Stomach (tissue), 9 donors: ENCODE results near the gene AJM1. TPM values are rescaled to one million over a fixed set of nuclear protein-coding genes. Genes with fewer than 3 reads are reported as not detected.
A peak's percentile ranks its signal among the peaks of the same experiment; 100 is the strongest.

Experiments
- DNase-seq, 2 donors: peaks; one replicate each; pipeline versions ENCODE4 v3.0.0 to v3.0.0-alpha.2; 2013 to 2019
- H3K27ac ChIP-seq, 5 donors: fragments of 200-600 bp in 4 of 5; sonication (generic) in 4 of 5; one replicate each; pipeline ENCODE4 v1.5.1; 2013 to 2019; ENCODE audit warnings: mild to moderate bottlenecking in 1 of 5, moderate library complexity in 1 of 5
- H3K27me3 ChIP-seq, 3 donors: fragments of 200-600 bp; sonication (generic); one replicate each; pipeline ENCODE4 v1.5.1; 2017 to 2019; ENCODE audit warnings: mixed run types in 1 of 3
- H3K36me3 ChIP-seq, 4 donors: fragments of 200-600 bp; sonication (generic); 1 replicate in 3 of 4; 2 replicates in 1 of 4; pipeline ENCODE4 v1.5.1; 2016 to 2019
- H3K4me1 ChIP-seq, 4 donors: fragments of 200-600 bp; sonication (generic); one replicate each; pipeline ENCODE4 v1.5.1; 2016 to 2019
- H3K4me3 ChIP-seq, 4 donors: fragments of 200-600 bp; sonication (generic) in 3 of 4; one replicate each; pipeline ENCODE4 v1.5.1; 2016 to 2019; ENCODE audit warnings: mild to moderate bottlenecking in 1 of 4
- H3K9me3 ChIP-seq, 4 donors: fragments of 200-600 bp; sonication (generic); one replicate each; pipeline ENCODE4 v1.5.1; 2016 to 2019
- CTCF ChIP-seq, 7 experiments: fragments of 450-650 bp in 4 of 7; fragments of 200-600 bp in 3 of 7; sonication (generic) in 3 of 7; IDR thresholded peaks; one replicate each; pipeline ENCODE4 v1.5.1; 2016 to 2019; ENCODE audit warnings: antibody characterized with exemption in 7 of 7, control low read depth in 2 of 7, mild to moderate bottlenecking in 1 of 7
- EP300 ChIP-seq: sonication (generic); formaldehyde crosslinking; IDR thresholded peaks from one replicate; pipeline ENCODE4 v1.6.1; 2017; ENCODE audit warnings: antibody characterized with exemption
- POLR2A ChIP-seq, 4 donors: fragments of 450-650 bp; IDR thresholded peaks; one replicate each; pipeline ENCODE4 v1.6.1; 2016; ENCODE audit warnings: antibody characterized with exemption in 4 of 4, control low read depth in 2 of 4, mild to moderate bottlenecking in 1 of 4, moderate library complexity in 1 of 4
- POLR2AphosphoS5 ChIP-seq, 3 donors: sonication (generic); formaldehyde crosslinking; IDR thresholded peaks; one replicate each; pipeline ENCODE4 v1.6.1; 2016; ENCODE audit warnings: antibody characterized with exemption in 3 of 3
- WGBS, 5 donors: extraction: QIAGEN DNeasy Blood & Tissue Kit in 3 of 5; methylation state at CpG; one replicate each; pipeline versions ENCODE4 v1.1.5 to v1.1.7; 2013 to 2018; 5-methylcytosine and 5-hydroxymethylcytosine counted together
- intact Hi-C: fragments of 100-400 bp; cut with DNase I; formaldehyde crosslinking; loops from one replicate; pipeline ENCODE4 v1.15.1; 2023; ENCODE audit warnings: low total_unique reads
- polyA plus RNA-seq, 3 donors: library from polyadenylated mRNA; stranded (reverse); fragments of 200-250 nt; gene quantifications; one replicate each; pipeline ENCODE4 v1.2.3, GENCODE V29; 2013
- total RNA-seq, 5 donors: library from RNA; depleted of rRNA; stranded (reverse); fragments of >200 nt; gene quantifications; one replicate each; pipeline versions ENCODE4 v1.1.0 to v1.2.3, GENCODE V29; 2014 to 2016
- donor health status: healthy with polysubstance abuse.
- donor health status: Bipolar disorder and iron deficiency.
- donor health status: healthy.

AJM1 gene
- total and polyA plus RNA-seq, 8 donors: 0.46 to 37.4 (median 2.6) TPM

- Histone ChIP-seq H3K27ac (peak overlapping the region; percentile 85 to 99 (median 92)), H3K36me3 (peaks cover 8 to 12% (median 10%) of the 10 kb centered on the region in 4 donors), H3K9me3 (no peaks in the 10 kb centered on the region), H3K4me3 (peak overlapping the region; percentile 55 to 85 (median 61)), H3K27me3 (peaks cover 12 to 56% (median 41%) of the 10 kb centered on the region in 3 donors), H3K4me1 (peaks cover 49 to 83% (median 82%) of the 10 kb centered on the region in 4 donors)
- WGBS, 5 donors: 0 to 2% (median 1%) methylated on average over 38 to 48 of the region's 48 CpGs
- peak; percentile 13 to 93 (median 92) for TF ChIP-seq POLR2AphosphoS5 (IDR thresholded peaks at IDR 0.05)
- no peak for TF ChIP-seq EP300
- DNase-seq: peak; percentile 91 to 93
- intact Hi-C loops: no loop called here
These were observed 5.6 kb downstream of the AJM1 start for GRCh38 chr9:136847826-136848392.

GRCh38 chr9:136848393-136849037 is 6.2 kb downstream of the AJM1 start:
- peaks cover 8 to 12% (median 10%) of the 10 kb centered on the region in 4 donors for H3K36me3 ChIP-seq
- no peak for TF ChIP-seq EP300
- no peak for TF ChIP-seq CTCF (IDR thresholded peaks at IDR 0.05)
- TF ChIP-seq POLR2AphosphoS5 (IDR thresholded peaks at IDR 0.05): no peak
- no peak for TF ChIP-seq POLR2A (IDR thresholded peaks at IDR 0.05)
- peaks cover 12 to 50% (median 37%) of the 10 kb centered on the region in 3 donors for H3K27me3 ChIP-seq
- H3K4me3 ChIP-seq: peak overlapping the region; percentile 55 to 85 (median 61)
- 0 to 10% (median 0%) methylated on average over 29 to 49 of the region's 53 CpGs for WGBS, 5 donors
- intact Hi-C loops: no loop called here
- H3K4me1 ChIP-seq: peaks cover 43 to 77% (median 76%) of the 10 kb centered on the region in 4 donors
- H3K9me3 ChIP-seq: no peaks in the 10 kb centered on the region
- peak overlapping the region; percentile 85 to 99 (median 92) for H3K27ac ChIP-seq
- DNase-seq: peak; percentile 44 to 71

DNA sequence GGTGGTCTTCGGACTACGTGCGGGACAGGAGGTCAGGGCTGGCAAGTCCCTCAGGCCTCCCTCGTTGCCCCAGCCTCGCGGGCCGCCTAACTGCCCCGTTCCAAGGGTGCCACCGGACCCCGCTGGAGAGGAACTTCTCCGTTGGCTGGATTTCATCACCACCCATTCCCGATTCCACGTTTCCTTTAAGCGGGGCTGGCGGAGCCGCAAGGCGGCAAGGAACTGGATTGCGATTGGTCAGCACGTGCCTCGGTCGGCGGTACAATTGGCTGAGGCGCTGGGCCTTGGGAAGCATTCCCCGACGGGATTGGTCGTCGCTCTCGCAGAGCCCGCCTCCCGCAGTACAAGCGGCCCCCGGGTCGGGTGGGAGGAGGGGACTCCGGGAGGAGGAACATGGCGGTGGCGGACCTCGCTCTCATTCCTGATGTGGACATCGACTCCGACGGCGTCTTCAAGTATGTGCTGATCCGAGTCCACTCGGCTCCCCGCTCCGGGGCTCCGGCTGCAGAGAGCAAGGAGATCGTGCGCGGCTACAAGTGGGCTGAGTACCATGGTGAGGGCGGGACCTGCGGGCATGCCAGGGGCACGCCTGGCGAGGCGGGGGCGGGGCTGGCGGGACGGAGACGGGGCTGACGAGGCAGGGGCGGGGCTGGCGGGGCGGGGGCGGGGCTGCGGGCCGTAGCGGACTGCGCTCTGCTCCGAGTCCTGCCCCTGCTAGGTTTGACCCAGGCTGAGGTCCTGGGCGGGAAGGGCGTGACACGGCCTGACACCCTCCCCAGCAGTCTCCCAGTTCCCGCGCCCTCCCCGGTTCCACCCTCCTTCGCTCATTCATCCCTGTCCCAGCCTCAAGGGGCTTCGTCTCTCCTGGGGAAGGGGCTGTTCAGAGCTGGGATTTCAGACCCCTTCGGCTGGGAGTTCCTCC is 7.0 kb downstream of the AJM1 start, which contains the start of gene PHPT1:
Gene PHPT1 (plus strand): TSS at position 372 of the 922 bp plus-strand sequence. CDS start 22 bp downstream, at position 394.
- Histone ChIP-seq H3K27me3 (peaks cover 12 to 42% (median 29%) of the 10 kb centered on the region in 3 donors), H3K4me3 (peak within 1 kb of the TSS; percentile 55 to 85 (median 61)), H3K9me3 (no peaks in the 10 kb centered on the region), H3K36me3 (peaks cover 8 to 12% (median 10%) of the 10 kb centered on the region in 4 donors), H3K4me1 (peaks cover 35 to 75% (median 71%) of the 10 kb centered on the region in 4 donors), H3K27ac (peak within 1 kb of the TSS; percentile 85 to 99 (median 92))
- TF ChIP-seq EP300 (no peak), POLR2A (IDR thresholded peaks at IDR 0.05) (peak in 2 of 4 donors; percentile 24 to 82), CTCF (IDR thresholded peaks at IDR 0.05) (no peak), POLR2AphosphoS5 (IDR thresholded peaks at IDR 0.05) (peak; percentile 20 to 94 (median 88))
- peak; percentile 99 to 100 for DNase-seq
- intact Hi-C loops: no loop called here
- 0 to 1% (median 1%) methylated on average over 20 to 77 of the region's 77 CpGs for WGBS, 5 donors

DNA sequence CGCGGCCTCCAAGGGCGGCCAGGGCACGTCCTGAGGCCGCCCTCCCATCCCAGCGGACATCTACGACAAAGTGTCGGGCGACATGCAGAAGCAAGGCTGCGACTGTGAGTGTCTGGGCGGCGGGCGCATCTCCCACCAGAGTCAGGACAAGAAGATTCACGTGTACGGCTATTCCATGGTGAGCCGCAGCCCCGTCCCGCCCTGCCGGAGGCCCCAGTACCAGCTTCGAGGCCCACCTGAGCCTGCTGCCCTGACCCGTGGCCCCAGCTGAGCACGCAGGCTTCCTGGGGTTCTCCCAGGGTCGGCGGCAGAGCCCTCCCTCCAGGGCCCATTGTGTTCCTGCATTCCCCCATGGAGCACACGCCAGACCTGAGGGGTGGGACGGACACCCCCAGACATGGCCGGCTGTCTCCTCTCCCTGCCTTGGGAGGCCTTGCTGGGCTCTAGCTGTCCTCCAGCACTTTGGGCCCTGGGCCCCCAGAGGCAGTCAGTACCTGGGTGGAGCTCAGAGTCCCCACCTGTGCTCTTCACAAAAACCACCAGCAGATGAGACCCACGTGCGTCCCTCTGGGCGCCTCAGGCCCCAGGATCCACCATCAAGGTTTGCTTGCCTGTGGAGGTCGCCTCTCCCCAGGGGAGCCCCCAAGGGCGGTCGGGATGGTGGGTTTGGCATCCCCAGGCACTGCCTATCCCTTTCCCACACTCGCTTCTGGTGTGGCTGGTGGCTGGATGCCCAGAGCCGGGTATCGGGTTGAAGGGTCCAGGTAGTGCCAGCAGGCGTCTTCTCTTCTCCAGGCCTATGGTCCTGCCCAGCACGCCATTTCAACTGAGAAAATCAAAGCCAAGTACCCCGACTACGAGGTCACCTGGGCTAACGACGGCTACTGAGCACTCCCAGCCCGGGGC is 7.9 kb downstream of the AJM1 start:
- peaks cover 8 to 34% (median 23%) of the 10 kb centered on the region in 3 donors for H3K27me3 ChIP-seq
- WGBS, 5 donors: 32 to 58% (median 45%) methylated on average over 27 to 43 of the region's 43 CpGs
- DNase-seq: no peak
- H3K36me3 ChIP-seq: peaks cover 8 to 12% (median 10%) of the 10 kb centered on the region in 4 donors
- intact Hi-C loops: loop anchor here (10.0 kb wide), 1 partner anchor 95 kb away; the partner anchor contains the start of genes C8G and FBXW5
- H3K27ac ChIP-seq: peak overlapping the region; percentile 76 to 93 (median 91)
- H3K4me3 ChIP-seq: peak overlapping the region; percentile 55 to 85 (median 61)
- TF ChIP-seq CTCF (IDR thresholded peaks at IDR 0.05) (no peak), EP300 (no peak), POLR2AphosphoS5 (IDR thresholded peaks at IDR 0.05) (no peak), POLR2A (IDR thresholded peaks at IDR 0.05) (no peak)
- H3K4me1 ChIP-seq: peaks cover 34 to 78% (median 70%) of the 10 kb centered on the region in 4 donors
- H3K9me3 ChIP-seq: no peaks in the 10 kb centered on the region
